ENCODE measurements around the gene RAD51. TPM values are rescaled to one million over a fixed set of nuclear protein-coding genes. Genes with fewer than 3 reads are reported as not detected.

RAD51 gene
- total RNA-seq, 1 donor from 2014 or later: 29.2 TPM

DNA sequence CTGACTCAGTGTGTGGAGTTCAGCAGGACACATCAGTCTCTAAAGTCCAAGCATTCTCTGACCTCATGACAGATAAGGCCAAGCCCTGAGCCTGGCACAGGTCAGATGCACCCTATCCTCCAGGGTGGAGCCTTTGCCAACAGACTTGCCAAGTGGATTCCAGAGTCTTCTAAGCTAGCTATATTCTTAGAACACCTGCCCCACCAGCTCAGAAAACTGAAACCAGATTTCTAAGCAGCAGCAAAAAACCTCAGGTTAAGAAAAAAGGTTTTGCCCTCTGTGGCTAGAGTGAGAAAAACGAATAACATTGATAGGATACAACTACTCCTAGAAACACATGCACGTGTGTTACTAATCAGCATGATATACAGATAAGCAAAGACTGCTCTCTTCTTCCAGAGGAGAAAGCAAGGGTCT, 48.5 kb downstream of the RAD51 start:
- no peak for DNase-seq (ENCODE audit: low read depth, low spot score)
- Mint-ChIP-seq H3K27me3 (ENCODE audit: low read depth) (no peaks in the 10 kb centered on the region), H3K4me3 (peak overlapping the region; percentile 69), H3K4me1 (peaks cover 28% of the 10 kb centered on the region), H3K9me3 (no peaks in the 10 kb centered on the region), H3K36me3 (ENCODE audit: low read depth) (peaks cover 7% of the 10 kb centered on the region), H3K27ac (ENCODE audit: unreplicated experiment) (no peak overlapping the region)
- no peak for TF ChIP-seq CTCF (conservative IDR thresholded peaks at IDR 0.05)

DNA sequence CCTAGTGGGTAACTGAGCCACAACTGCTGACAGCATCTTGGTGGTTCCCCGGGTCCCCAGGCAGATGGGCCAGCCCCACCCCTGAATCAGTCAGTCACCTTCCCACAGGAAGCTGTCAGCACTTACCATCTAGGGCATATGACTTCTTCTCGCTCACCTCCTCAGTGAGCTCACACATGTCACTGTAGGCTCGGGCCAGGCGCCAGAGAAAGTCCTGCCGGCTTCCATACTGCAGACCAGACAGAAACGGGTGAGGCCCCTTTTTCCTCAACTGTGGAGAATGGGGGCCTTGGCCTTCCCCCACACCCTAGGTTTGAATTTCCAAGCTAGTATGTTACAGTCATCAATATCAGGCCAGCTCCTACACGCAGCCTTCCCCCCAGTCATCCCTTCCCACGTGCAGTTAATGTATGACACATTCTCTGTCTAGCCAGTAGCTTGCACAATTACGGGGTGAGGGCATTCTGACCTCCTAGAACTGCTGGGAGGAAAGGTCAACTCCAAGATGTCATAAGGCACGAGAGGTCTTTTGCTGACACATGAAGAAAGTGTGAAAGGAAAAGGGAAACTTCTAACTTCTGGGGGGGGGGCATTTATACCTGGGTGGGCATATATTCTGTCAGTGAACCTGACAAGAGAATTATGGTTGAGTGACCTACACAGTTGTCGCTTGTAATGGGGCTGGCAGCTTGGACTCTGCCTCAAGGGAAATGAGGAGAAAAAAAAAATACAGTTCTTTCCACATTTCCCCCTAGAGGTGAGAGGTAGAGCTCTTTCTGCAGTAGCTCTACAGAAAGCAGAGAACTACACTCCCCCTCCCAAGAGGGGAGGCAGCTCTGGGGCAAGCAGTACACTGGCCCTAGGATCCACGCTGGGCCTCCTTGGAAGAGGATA, 49.2 kb downstream of the RAD51 start:
- no peak for TF ChIP-seq CTCF (conservative IDR thresholded peaks at IDR 0.05)
- H3K4me3 Mint-ChIP-seq: peak overlapping the region; percentile 69
- peaks cover 7% of the 10 kb centered on the region for H3K36me3 Mint-ChIP-seq (ENCODE audit: low read depth)
- peak overlapping the region; percentile 81 for H3K27ac Mint-ChIP-seq (ENCODE audit: unreplicated experiment)
- H3K27me3 Mint-ChIP-seq (ENCODE audit: low read depth): no peaks in the 10 kb centered on the region
- no peak for DNase-seq (ENCODE audit: low read depth, low spot score)
- no peaks in the 10 kb centered on the region for H3K9me3 Mint-ChIP-seq
- H3K4me1 Mint-ChIP-seq: peaks cover 28% of the 10 kb centered on the region

DNA sequence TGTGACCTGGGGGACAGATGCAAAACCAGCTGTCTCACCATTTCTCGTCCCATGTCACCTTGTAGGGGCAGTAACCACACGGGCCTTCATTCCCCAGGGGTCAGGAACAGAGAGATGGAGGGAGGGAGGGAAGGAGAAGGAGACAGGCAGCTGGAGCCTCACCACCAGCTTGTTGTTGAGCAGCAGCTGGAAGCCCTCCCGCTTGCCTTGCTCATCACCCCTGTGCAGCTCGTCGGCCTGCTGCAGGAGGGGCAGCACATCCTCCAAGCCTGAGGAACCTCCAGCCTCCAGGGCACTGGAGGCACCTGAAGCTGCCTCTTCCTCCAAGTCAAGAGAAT, 49.8 kb downstream of the RAD51 start:
- Mint-ChIP-seq H3K27me3 (ENCODE audit: low read depth) (no peaks in the 10 kb centered on the region), H3K36me3 (ENCODE audit: low read depth) (peaks cover 10% of the 10 kb centered on the region), H3K9me3 (no peaks in the 10 kb centered on the region), H3K27ac (ENCODE audit: unreplicated experiment) (peak overlapping the region; percentile 81), H3K4me3 (peak overlapping the region; percentile 69), H3K4me1 (peaks cover 28% of the 10 kb centered on the region)
- no peak for TF ChIP-seq CTCF (conservative IDR thresholded peaks at IDR 0.05)
- no peak for DNase-seq (ENCODE audit: low read depth, low spot score)

GRCh38 chr15:40746916-40747418, 52.0 kb downstream of the RAD51 start:
- no peak for DNase-seq (ENCODE audit: low read depth, low spot score)
- Mint-ChIP-seq H3K27me3 (ENCODE audit: low read depth) (no peaks in the 10 kb centered on the region), H3K27ac (ENCODE audit: unreplicated experiment) (peak overlapping the region; percentile 81), H3K9me3 (no peaks in the 10 kb centered on the region), H3K4me1 (peaks cover 28% of the 10 kb centered on the region), H3K4me3 (peak overlapping the region; percentile 39), H3K36me3 (ENCODE audit: low read depth) (peaks cover 10% of the 10 kb centered on the region)
- TF ChIP-seq CTCF (conservative IDR thresholded peaks at IDR 0.05): no peak

DNA sequence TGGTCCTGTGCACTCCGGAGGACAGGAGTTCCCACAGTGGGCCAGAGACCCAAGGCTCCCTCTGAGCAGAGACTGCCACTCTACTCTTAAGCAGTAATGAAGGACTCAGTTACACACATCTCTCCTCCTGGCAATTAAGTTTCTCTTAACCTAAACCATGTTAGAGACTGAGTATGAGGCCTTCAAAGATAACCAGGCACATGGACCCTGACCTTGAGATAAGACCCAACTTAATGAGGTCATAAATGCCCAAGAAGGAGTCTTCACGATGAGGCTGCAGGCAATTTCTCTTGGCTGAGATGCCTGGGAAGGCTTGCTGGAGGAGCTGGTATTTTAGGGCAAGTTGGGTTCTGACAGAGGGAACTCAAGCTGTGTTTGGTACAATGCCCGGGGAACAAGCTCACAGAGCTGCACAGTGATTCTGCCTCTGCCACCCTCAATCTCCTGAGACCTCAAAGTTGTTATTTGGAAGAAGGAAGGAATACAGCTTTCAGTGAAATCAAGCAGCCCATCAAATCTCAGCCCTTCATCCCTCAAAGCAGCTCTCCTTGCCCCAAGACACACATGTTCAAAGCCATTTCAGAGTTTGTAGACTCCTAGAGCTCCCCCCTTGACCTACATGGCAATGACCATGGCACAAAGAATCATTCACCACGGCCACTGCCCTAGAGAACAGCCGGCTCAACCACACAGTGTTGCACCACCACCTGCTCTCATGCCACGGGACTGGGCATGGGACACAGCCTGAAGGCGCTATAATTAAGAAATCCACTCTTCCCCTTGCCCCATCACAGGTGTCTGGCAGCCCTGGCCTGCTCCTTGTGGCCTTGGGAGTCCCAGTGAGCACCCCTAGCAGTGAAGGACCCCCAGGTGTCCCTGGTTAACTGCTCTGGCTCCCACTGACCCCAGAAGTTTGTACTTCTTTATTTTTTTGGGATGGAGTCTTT, 53.0 kb downstream of the RAD51 start:
- H3K27ac Mint-ChIP-seq (ENCODE audit: unreplicated experiment): no peak overlapping the region
- no peak overlapping the region for H3K4me3 Mint-ChIP-seq
- H3K36me3 Mint-ChIP-seq (ENCODE audit: low read depth): peaks cover 6% of the 10 kb centered on the region

More for the DNA sequence above, 53.0 kb downstream of the RAD51 start:
- Mint-ChIP-seq H3K27me3 (ENCODE audit: low read depth) (no peaks in the 10 kb centered on the region), H3K4me1 (peaks cover 28% of the 10 kb centered on the region), H3K9me3 (no peaks in the 10 kb centered on the region)
- DNase-seq (ENCODE audit: low read depth, low spot score): no peak
- no peak for TF ChIP-seq CTCF (conservative IDR thresholded peaks at IDR 0.05)

Measured in neural crest cell (in vitro differentiated cells).